Panc1 (cell line): Measurements from ENCODE around the gene ALDOC. TPM values are rescaled to one million over a fixed set of nuclear protein-coding genes. Genes with fewer than 3 reads are reported as not detected.

Experiments used
- ATAC-seq: fragments of 200-7000 bp; cut with Tn5 transposase; 2 replicates; pipeline ENCODE4 v1.9.1; 2020; ENCODE audit warnings: mild to moderate bottlenecking, moderate library complexity
- BruUV-seq: library from RNA; stranded (reverse); fragments of 400-500 nt; replicated peaks from 2 replicates; lab custom pipeline; 2021; lab: Mats Ljungman, UMichigan
- CTCF ChIA-PET: fragments of 300-600 bp; sonication (Branson Sonifier 250); formaldehyde crosslinking; loops from one replicate; lab custom pipeline; 2022; ENCODE audit warnings: antibody characterized with exemption; lab: Charles Lee
- POLR2A ChIA-PET: fragments of 300-600 bp; sonication (Branson Sonifier 250); formaldehyde crosslinking; loops from one replicate; lab custom pipeline; 2022; ENCODE audit warnings: antibody characterized with exemption; lab: Charles Lee
- DNase-seq: peaks from one replicate; pipeline ENCODE4 v3.0.0-alpha.2; 2010; ENCODE audit warnings: low read depth, low spot score
- H3K27ac ChIP-seq: 2 replicates; pipeline ENCODE4 v1.5.1; 2011; ENCODE audit warnings: mild to moderate bottlenecking, low read length, inconsistent platforms
- H3K27me3 ChIP-seq: fragments of 200-500 bp; sonication (Bioruptor generic); 2 replicates; pipeline ENCODE4 v1.6.0; 2014; ENCODE audit warnings: low read length, inconsistent platforms; ENCODE audit not compliant: control insufficient read depth, insufficient read depth
- H3K36me3 ChIP-seq: fragments of 200-500 bp; sonication (Bioruptor generic); 2 replicates; pipeline ENCODE4 v1.5.1; 2014; ENCODE audit warnings: inconsistent platforms, mild to moderate bottlenecking, low read length, moderate library complexity; ENCODE audit not compliant: control insufficient read depth, insufficient read depth
- H3K4me1 ChIP-seq: 2 replicates; pipeline ENCODE4 v1.5.1; 2011; ENCODE audit warnings: inconsistent platforms, mild to moderate bottlenecking, low read length, moderate library complexity; ENCODE audit not compliant: control insufficient read depth, insufficient read depth
- H3K4me3 ChIP-seq, 2 experiments: 2 replicates each; pipeline ENCODE4 v1.5.1; 2011 to 2012; ENCODE audit warnings: low read depth in 2 of 2, low read length in 2 of 2, mild to moderate bottlenecking in 2 of 2, inconsistent platforms in 1 of 2, moderate library complexity in 1 of 2
- H3K9me3 ChIP-seq: fragments of 200-500 bp; sonication (Bioruptor generic); 2 replicates; pipeline ENCODE4 v1.5.1; 2014; ENCODE audit warnings: low read depth, mild to moderate bottlenecking, inconsistent platforms, low read length, moderate library complexity; ENCODE audit not compliant: control insufficient read depth, insufficient read depth
- POLR2AphosphoS5 ChIP-seq: IDR thresholded peaks from 2 replicates; pipeline ENCODE4 v1.6.1; 2012; ENCODE audit warnings: mild to moderate bottlenecking, low read depth, low read length, moderate library complexity
- SIN3A ChIP-seq: IDR thresholded peaks from 2 replicates; pipeline ENCODE4 v1.6.1; 2012; ENCODE audit warnings: low read depth, mild to moderate bottlenecking, low read length, moderate library complexity, borderline replicate concordance; ENCODE audit not compliant: insufficient read depth
- TCF7L2 ChIP-seq: IDR thresholded peaks from 2 replicates; pipeline ENCODE4 v1.6.1; 2011; ENCODE audit warnings: mild to moderate bottlenecking, low read depth, low read length, inconsistent platforms
- in situ Hi-C: cut with HindIII; loops from 2 replicates; pipeline ENCODE4 v1.10.0; 2016; ENCODE audit warnings: low sequenced_read_pairs, low pct_unique_long_range_greater_than_20kb
- intact Hi-C: fragments of 100-400 bp; cut with micrococcal nuclease; formaldehyde crosslinking; loops from one replicate; pipeline ENCODE4 v1.10.0; 2022; ENCODE audit not compliant: unreplicated experiment
- total RNA-seq: library from RNA; stranded (reverse); gene quantifications from one replicate; pipeline ENCODE4 v1.2.1, GENCODE V29; 2021; ENCODE audit not compliant: unreplicated experiment
- TF ChIP-seq, protein P1 (sequence below), 2 experiments: IDR thresholded peaks; 2 replicates each; pipeline ENCODE4 v1.6.1; 2011 to 2012; ENCODE audit warnings: low read depth in 2 of 2, control low read depth in 1 of 2, low read length in 1 of 2, mild to moderate bottlenecking in 1 of 2, moderate library complexity in 1 of 2; ENCODE audit not compliant: insufficient read depth in 1 of 2
- TF ChIP-seq, protein P2 (sequence below): fragments of 450-650 bp; IDR thresholded peaks from 2 replicates; pipeline ENCODE4 v1.5.1; 2017; ENCODE audit warnings: mild to moderate bottlenecking

Gene ALDOC
- total RNA-seq, 1 experiment from 2014 or later: 13.4 TPM

GRCh38 chr17:28527859-28528258, 48.8 kb downstream of the ALDOC start:
- ChIA-PET POLR2A (no interaction called here), CTCF (interaction anchor here (0.5 kb wide), 1 partner anchor 46 kb away, joined by 3 read pairs; no protein-coding TSS in a partner anchor)
- Histone ChIP-seq H3K27ac (no peak overlapping the region), H3K4me3 (no peak overlapping the region), H3K4me1 (no peaks in the 10 kb centered on the region), H3K36me3 (no peaks in the 10 kb centered on the region), H3K9me3 (no peaks in the 10 kb centered on the region), H3K27me3 (no peaks in the 10 kb centered on the region; the same call in 1 of the 2 replicates)
- TF ChIP-seq TCF7L2 (no peak), SIN3A (no peak), POLR2AphosphoS5 (no peak)
- TF ChIP-seq, protein P1, sequence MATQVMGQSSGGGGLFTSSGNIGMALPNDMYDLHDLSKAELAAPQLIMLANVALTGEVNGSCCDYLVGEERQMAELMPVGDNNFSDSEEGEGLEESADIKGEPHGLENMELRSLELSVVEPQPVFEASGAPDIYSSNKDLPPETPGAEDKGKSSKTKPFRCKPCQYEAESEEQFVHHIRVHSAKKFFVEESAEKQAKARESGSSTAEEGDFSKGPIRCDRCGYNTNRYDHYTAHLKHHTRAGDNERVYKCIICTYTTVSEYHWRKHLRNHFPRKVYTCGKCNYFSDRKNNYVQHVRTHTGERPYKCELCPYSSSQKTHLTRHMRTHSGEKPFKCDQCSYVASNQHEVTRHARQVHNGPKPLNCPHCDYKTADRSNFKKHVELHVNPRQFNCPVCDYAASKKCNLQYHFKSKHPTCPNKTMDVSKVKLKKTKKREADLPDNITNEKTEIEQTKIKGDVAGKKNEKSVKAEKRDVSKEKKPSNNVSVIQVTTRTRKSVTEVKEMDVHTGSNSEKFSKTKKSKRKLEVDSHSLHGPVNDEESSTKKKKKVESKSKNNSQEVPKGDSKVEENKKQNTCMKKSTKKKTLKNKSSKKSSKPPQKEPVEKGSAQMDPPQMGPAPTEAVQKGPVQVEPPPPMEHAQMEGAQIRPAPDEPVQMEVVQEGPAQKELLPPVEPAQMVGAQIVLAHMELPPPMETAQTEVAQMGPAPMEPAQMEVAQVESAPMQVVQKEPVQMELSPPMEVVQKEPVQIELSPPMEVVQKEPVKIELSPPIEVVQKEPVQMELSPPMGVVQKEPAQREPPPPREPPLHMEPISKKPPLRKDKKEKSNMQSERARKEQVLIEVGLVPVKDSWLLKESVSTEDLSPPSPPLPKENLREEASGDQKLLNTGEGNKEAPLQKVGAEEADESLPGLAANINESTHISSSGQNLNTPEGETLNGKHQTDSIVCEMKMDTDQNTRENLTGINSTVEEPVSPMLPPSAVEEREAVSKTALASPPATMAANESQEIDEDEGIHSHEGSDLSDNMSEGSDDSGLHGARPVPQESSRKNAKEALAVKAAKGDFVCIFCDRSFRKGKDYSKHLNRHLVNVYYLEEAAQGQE (IDR thresholded peaks at IDR 0.05; ENCODE audit: insufficient read depth in 1 of 2, low read depth in 2 of 2, low read length in 1 of 2): no peak
- TF ChIP-seq, protein P2, sequence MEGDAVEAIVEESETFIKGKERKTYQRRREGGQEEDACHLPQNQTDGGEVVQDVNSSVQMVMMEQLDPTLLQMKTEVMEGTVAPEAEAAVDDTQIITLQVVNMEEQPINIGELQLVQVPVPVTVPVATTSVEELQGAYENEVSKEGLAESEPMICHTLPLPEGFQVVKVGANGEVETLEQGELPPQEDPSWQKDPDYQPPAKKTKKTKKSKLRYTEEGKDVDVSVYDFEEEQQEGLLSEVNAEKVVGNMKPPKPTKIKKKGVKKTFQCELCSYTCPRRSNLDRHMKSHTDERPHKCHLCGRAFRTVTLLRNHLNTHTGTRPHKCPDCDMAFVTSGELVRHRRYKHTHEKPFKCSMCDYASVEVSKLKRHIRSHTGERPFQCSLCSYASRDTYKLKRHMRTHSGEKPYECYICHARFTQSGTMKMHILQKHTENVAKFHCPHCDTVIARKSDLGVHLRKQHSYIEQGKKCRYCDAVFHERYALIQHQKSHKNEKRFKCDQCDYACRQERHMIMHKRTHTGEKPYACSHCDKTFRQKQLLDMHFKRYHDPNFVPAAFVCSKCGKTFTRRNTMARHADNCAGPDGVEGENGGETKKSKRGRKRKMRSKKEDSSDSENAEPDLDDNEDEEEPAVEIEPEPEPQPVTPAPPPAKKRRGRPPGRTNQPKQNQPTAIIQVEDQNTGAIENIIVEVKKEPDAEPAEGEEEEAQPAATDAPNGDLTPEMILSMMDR: no peak
- intact Hi-C loops (no loop called here), in situ Hi-C loops (no loop called here)
- no peak for DNase-seq
- no TSS peak for BruUV-seq
- ATAC-seq: no peak

DNA sequence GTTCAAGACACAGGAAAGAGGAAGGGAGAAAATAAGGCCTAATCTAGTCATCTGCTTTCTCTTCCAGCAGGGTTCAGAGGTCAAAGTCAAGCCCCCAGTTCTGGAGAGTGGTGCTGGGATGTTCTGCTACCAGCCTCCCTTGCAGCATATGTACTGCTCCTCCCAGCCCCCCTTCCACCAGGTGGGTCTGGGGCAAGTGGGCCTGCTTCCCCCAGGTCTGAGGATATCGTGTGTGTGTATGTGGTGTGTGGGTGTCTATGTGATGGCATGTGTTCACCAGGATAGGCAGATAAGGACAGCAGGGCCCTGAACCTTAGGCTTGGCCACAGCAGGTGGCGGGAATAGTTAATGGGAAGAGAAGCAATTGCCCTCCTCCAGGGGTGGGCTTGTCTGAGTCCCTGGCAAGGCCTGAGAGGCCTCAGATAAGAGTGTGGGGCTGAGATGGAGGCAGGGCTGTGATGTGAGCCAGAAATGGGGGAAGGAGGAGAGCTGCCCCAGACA, 49.5 kb downstream of the ALDOC start:
- Histone ChIP-seq H3K27me3 (no peaks in the 10 kb centered on the region; the same call in 1 of the 2 replicates), H3K36me3 (no peaks in the 10 kb centered on the region), H3K4me1 (no peaks in the 10 kb centered on the region), H3K4me3 (no peak overlapping the region), H3K27ac (no peak overlapping the region), H3K9me3 (no peaks in the 10 kb centered on the region)
- CTCF ChIA-PET: interaction anchor here (0.9 kb wide), 1 partner anchor 14 kb away, joined by 8 read pairs; no protein-coding TSS in a partner anchor
- ATAC-seq (no peak), DNase-seq (no peak)
- TF ChIP-seq, protein P1 (IDR thresholded peaks at IDR 0.05; ENCODE audit: insufficient read depth in 1 of 2, low read depth in 2 of 2, low read length in 1 of 2): no peak
- TF ChIP-seq TCF7L2 (no peak), POLR2AphosphoS5 (no peak), SIN3A (no peak)
- TF ChIP-seq, protein P2: no peak
- POLR2A ChIA-PET: no interaction called here
- no TSS peak for BruUV-seq
- intact Hi-C loops (no loop called here), in situ Hi-C loops (no loop called here)
